Upper lobe of right lung (tissue), 1 donor: Measurements from ENCODE around the gene SLC22A2. TPM values are rescaled to one million over a fixed set of nuclear protein-coding genes. Genes with fewer than 3 reads are reported as not detected.

Experiments used
- ATAC-seq: fragments of 200-7000 bp; cut with Tn5 transposase; one replicate; pipeline ENCODE4 v1.9.1; 2020; ENCODE audit warnings: mild to moderate bottlenecking, moderate library complexity
- DNase-seq: peaks from one replicate; pipeline ENCODE4 v3.0.0-alpha.2; 2020
- H3K27ac ChIP-seq: fragments of 200-600 bp; one replicate; pipeline ENCODE4 v1.8.0; 2022
- H3K27me3 ChIP-seq: fragments of 200-600 bp; one replicate; pipeline ENCODE4 v1.8.0; 2022; ENCODE audit warnings: mild to moderate bottlenecking
- H3K36me3 ChIP-seq: fragments of 200-600 bp; one replicate; pipeline ENCODE4 v1.8.0; 2022
- H3K4me1 ChIP-seq: fragments of 200-600 bp; one replicate; pipeline ENCODE4 v1.8.0; 2022
- H3K4me3 ChIP-seq: fragments of 200-600 bp; one replicate; pipeline ENCODE4 v1.8.0; 2022; ENCODE audit warnings: mild to moderate bottlenecking
- H3K9me3 ChIP-seq: fragments of 200-600 bp; one replicate; pipeline ENCODE4 v1.8.0; 2022
- intact Hi-C: fragments of 100-400 bp; cut with DNase I; formaldehyde crosslinking; loops from one replicate; pipeline ENCODE4 v1.11.0; 2022
- total RNA-seq: library from RNA; stranded (reverse); fragmentation: NEBNext Ultra II Directional; extraction: Animal tissue kit (Norgen Biotek cat#: 25700); gene quantifications from one replicate; pipeline ENCODE4 v1.2.1, GENCODE V29; 2021
- TF ChIP-seq, protein P1 (sequence below): fragments of 200-600 bp; IDR thresholded peaks from one replicate; pipeline ENCODE4 v1.8.0; 2022; ENCODE audit warnings: antibody characterized with exemption
- donor health status: DM: no; HTN: yes; CAD: no; lungs with severe emphysema.

The SLC22A2 gene
- total RNA-seq, 1 donor from 2014 or later, result not detected

DNA sequence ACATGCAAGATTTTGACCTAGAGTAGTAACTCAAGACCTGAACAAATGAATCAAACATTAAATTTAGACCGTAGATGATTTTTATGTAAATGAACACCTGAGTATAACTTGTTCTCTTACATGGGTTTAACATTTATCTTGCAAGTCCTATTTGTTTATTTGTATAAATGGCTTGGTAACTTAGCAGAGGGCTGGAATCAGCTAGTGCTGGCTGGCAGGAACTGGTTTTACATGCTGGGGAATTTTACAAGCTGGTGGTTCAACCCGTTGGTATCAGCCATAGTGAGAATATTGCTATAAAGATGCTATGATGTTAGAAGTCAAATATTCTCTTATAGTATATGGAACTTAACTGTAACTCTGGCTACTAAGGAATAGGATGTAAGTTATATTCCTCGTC, 8.9 kb downstream of the SLC22A2 start:
- DNase-seq (no peak), ATAC-seq (no peak)
- intact Hi-C loops, result no loop called here
- Histone ChIP-seq H3K27me3 (no peaks in the 10 kb centered on the region), H3K36me3 (no peaks in the 10 kb centered on the region), H3K4me3 (no peak overlapping the region), H3K4me1 (no peaks in the 10 kb centered on the region), H3K9me3 (no peaks in the 10 kb centered on the region), H3K27ac (no peak overlapping the region)
- TF ChIP-seq, protein P1, sequence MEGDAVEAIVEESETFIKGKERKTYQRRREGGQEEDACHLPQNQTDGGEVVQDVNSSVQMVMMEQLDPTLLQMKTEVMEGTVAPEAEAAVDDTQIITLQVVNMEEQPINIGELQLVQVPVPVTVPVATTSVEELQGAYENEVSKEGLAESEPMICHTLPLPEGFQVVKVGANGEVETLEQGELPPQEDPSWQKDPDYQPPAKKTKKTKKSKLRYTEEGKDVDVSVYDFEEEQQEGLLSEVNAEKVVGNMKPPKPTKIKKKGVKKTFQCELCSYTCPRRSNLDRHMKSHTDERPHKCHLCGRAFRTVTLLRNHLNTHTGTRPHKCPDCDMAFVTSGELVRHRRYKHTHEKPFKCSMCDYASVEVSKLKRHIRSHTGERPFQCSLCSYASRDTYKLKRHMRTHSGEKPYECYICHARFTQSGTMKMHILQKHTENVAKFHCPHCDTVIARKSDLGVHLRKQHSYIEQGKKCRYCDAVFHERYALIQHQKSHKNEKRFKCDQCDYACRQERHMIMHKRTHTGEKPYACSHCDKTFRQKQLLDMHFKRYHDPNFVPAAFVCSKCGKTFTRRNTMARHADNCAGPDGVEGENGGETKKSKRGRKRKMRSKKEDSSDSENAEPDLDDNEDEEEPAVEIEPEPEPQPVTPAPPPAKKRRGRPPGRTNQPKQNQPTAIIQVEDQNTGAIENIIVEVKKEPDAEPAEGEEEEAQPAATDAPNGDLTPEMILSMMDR, result no peak

DNA sequence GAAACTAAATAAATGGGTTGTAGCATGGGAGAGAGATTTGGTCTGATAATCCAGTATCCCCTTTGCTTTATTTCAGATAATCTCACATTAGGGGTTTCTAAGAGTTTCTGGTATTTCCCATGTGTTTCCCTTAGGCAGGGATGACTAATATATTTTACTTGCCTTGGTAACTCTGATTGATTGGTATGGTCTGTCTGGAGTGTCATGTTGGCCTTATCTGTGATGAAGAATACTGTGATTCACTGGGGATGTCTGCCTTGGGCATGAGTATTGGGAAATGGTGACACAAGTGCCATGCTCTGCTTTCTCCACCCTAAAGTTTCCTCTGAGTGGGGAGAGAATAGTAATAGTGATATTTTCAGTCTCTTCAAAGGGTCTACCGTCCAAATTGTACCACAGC, 10.1 kb downstream of the SLC22A2 start:
- Histone ChIP-seq H3K4me1 (no peaks in the 10 kb centered on the region), H3K36me3 (no peaks in the 10 kb centered on the region), H3K9me3 (no peaks in the 10 kb centered on the region), H3K27ac (no peak overlapping the region), H3K27me3 (no peaks in the 10 kb centered on the region), H3K4me3 (no peak overlapping the region)
- DNase-seq (no peak), ATAC-seq (no peak)
- intact Hi-C loops, result no loop called here
- TF ChIP-seq, protein P1, result no peak

DNA sequence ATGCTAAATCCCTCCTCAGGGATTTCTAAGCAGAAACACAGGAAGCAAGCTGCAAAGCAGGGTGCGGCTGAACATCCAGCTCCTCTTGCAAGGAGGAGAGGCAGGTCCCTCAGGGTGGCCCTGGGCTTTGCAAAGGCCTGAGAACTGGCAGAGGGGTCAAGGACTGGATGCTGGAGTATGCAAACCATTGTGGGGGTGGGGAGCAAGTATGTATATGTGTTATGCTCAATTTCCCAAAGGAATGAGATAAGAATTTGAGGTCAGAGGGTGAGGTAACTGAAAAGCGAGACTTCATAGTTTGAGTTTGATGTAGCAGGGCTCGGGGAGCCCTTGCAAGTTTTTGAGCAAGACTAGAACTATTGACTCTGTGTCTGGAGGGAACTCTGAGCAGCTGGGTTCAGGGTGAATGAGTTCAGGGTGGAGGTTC, 11.2 kb downstream of the SLC22A2 start:
- Histone ChIP-seq H3K9me3 (no peaks in the 10 kb centered on the region), H3K36me3 (no peaks in the 10 kb centered on the region), H3K4me1 (no peaks in the 10 kb centered on the region), H3K4me3 (no peak overlapping the region), H3K27me3 (no peaks in the 10 kb centered on the region), H3K27ac (no peak overlapping the region)
- TF ChIP-seq, protein P1, result no peak
- no peak for ATAC-seq
- intact Hi-C loops, result no loop called here
- no peak for DNase-seq

DNA sequence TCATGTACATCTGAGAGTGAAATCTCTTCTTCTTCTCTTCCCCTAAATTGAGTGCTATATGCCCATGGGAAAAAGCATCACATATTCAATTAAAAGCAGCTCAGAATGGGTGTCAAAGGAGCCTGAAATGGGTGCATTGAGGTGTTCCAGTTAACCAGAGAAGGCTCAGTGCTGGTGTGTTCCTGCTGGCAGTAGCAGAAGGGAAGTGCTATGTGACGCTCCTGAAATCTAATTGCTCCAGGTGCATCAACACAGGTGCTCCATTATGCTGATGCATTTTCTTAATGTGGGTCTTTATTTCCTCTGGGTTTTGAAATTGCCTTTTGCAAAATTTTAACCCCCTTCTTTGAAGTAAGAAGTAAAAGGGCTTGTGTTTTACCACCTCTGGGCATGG, 17.9 kb downstream of the SLC22A2 start:
- intact Hi-C loops, result no loop called here
- ATAC-seq (no peak), DNase-seq (no peak)
- Histone ChIP-seq H3K27me3 (no peaks in the 10 kb centered on the region), H3K27ac (no peak overlapping the region), H3K4me3 (no peak overlapping the region), H3K36me3 (no peaks in the 10 kb centered on the region), H3K4me1 (no peaks in the 10 kb centered on the region), H3K9me3 (no peaks in the 10 kb centered on the region)
- TF ChIP-seq, protein P1, result no peak

DNA sequence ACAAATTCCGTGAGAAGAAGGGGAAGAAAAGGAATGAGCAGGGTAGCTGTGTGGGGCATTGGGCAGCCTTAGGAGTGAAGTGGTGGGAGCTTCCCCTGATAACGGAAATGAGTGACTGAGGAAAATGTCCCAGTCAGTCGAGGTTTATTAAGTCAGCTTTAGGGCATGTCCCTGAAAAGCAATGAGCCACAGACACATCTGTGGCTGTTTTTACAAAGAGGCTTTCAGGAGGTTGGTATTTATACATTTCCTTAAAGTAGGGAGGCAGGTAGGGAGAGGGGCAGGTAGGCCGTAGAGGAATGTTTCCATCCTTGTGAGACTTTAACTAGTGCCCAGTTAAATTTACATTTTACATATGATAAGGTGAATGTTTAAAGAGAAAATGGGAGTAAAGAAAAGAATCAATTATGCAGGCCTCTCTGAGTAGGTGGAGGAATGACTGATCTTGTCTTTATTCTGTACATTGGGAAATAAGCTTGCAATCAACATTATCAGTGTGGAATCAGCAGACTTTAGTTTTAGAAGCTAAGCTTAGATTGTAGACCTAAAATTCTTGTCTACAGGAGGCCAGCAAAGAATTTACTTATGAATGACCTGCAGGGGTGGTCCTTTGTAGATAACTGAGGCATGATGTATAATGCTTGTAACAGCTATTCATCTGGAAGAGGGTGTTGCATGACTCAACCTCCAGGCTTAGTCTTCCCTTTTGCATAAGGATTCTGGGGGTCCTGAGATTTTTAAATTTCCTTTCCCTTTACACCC, 18.5 kb downstream of the SLC22A2 start:
- DNase-seq, result no peak
- TF ChIP-seq, protein P1, result no peak
- H3K27ac ChIP-seq, result no peak overlapping the region
- no peak overlapping the region for H3K4me3 ChIP-seq
- intact Hi-C loops, result no loop called here
- ATAC-seq, result no peak
- H3K36me3 ChIP-seq, result no peaks in the 10 kb centered on the region
- no peaks in the 10 kb centered on the region for H3K4me1 ChIP-seq
- H3K27me3 ChIP-seq, result no peaks in the 10 kb centered on the region
- no peaks in the 10 kb centered on the region for H3K9me3 ChIP-seq
